HG03469 (cell line): ENCODE measurements around the gene BANF2.
"Not testable (repeated sequence)": the region's sequence is repeated elsewhere in the genome, so short reads cannot be mapped to it uniquely, and the experiment has no call there.

Experiments
- ATAC-seq: cut with Tn5 transposase; IDR thresholded peaks from one replicate; pipeline ENCODE4 v1.9.1; 2021; ENCODE audit warnings: mild to moderate bottlenecking, moderate library complexity, moderate number of reproducible peaks; ENCODE audit not compliant: unreplicated experiment

BANF2 gene

DNA sequence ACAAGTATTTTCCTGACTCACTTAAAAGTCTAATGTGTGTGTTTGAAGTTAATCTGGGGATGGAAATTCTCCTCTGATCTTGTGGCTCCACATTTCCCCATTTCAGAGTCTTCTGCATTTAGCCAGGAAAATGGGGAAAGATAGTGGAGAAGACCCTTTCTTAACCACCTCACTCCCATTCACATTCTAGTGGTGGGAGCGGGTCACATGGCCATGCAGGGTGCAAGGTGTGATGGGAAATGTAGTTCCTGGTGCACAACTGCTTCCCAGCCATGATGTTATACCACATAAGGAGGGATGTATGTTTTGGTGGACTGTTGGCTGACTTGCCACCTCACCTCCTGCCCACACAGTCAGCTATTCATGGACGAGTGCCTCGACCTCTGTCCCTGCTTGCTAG is 61.8 kb downstream of the BANF2 start:
- ATAC-seq, result no peak

DNA sequence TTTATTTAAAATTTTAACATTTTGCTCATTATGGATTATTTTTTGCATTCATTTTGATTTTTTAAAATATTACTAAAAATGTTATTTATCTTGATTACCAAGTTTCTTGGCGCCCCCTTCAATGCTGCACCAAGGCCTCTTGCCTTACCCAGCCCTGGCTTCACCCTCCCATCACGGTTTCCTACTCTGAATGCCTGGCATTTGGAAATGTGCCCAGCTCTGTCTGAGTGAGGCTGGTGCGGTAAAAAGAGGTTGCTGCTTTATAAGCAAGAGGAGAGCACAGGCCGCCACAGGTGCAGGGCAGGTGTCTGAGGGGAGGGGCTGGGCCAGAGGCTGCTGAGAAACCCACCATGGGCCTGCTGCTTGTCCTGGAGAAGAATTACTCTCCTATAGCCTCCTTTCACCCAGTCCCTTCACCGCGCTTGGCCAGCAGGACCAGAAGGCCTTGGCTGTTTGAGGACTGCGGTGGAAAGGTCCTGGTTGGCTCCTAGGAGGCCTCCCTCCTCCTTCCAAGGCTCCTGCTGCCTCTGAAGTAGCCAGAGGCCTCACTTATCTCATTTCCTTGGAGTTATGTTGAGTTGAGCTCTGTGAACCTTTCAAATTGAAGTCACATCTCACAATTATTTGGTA is 62.6 kb downstream of the BANF2 start:
- ATAC-seq, result no peak

DNA sequence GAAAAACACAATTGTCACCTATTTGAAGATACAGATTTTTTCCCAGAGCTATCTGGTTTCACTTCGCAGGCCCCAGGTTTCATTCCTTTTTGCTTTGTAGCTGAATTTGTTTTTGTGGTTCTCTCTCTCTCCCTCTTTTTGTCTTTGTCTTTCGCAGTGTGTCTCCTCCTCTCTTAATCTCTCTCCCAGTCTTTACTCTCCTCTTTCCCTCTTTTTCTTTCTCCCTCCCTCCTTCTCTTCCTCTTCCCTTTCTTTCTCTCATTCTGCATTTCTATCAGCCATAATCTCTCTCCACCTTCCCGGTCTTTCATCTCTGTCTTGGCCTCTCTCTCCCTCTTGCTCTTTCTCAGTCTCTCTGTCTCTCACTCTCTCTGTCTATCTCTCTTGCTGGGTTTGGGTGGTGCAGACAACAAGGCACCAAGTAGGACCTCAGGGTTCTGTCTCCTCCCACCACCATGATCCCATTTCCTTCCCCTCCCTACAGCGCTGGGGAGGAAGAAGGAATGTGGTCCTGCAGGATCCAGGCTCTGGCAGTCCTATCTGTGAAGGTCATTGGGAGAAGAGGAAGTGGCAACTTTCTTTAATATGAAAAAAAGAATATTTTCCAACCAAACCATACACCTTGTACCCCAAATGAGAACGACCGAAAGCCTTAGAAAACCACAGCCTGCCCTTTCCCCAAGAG is 63.2 kb downstream of the BANF2 start:
- ATAC-seq, result no peak

DNA sequence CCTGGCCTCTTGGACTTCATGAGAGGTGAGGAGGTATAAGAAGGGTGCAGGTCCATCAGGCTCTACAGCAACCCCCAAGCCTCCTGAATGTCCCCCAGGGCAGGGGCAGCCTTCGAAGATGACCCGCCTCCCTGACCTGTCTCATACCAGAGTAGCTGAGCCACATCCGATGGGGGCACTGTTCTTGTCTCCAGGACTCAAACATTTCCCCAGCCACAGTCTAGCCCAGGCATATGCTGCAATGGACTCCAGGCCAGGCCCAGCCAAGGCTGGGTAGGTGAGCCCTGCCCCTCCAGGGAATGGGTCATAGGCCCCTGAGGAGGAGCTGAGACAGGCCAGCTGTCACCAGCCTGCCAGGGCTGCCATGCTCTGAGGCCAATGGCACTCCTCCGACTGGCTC is 65.3 kb downstream of the BANF2 start:
- no peak for ATAC-seq

DNA sequence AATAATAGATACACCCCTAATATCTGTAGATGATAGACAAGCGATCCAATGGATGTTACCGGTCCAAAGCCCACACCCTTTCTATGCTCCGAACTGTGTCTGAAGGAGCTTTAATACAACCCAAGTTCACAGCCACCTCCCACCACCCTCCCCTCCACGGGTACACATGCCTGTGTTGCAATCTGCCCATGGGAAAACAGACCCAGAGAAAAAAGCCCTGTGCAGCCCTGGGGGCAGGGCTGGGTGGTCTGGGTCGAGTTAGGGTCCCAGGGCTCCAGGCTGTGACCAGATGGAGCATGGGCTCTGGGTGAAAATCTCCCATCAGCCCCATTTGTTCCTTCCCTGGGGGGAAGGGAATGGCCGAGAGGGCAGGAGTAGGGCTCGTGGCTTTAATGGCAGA is 65.8 kb downstream of the BANF2 start:
- no peak for ATAC-seq

DNA sequence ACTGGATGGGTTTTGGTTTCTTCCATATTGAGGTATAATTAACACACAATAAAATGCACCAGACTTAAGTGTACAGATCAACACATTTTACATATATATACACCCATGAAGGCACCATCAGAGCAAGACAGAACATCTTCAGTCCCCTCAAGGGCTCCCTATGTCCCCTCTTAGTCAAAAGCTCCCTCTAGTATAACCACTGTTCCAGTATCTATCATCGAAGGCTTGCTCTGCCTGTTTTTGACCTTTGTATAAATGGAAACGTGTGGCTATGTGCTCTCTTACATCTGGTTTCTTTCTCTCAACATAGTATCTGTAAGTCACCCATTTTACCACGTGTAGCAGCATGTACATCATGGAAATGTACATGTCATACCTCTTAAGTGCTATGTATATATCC is 66.5 kb downstream of the BANF2 start:
- no peak for ATAC-seq

DNA sequence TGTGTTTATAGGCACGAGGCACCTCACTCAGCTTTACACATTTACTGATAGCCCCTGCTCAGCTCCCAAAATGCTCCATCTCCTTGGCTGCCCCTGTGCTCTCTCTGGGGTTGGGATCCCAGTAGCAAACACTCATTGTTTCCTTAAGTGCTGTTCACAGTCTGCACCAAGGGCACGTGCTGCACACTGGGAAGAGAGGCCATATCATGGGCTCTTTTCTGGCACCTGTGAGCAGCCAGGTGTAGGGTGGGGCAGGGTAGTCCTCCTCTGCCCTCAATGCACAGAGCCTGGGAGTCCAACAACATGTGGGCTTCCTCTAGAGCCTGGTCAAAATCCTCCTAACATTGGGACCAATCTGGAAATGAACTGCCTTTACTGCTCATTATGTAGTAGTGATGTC is 67.9 kb downstream of the BANF2 start:
- ATAC-seq, result no peak

DNA sequence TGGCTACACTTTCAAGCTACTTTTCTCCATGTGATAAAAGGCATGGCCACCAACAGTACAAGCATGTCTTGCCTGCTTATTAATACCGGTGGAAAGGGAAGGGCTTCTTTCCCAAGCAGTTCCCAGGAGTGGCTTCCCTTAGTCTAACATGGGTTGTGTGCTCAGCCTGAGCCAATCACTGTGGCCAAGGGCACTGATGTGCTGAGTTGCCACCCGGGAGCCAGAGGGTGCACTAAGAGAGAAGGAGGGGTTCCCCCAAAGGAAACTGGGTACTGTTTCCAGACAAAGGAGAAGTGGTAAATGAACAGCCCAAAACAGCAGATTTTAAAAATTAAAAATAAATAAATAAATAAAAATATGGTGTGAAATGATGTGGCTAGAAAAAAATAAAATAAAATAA is 68.5 kb downstream of the BANF2 start:
- no peak for ATAC-seq

DNA sequence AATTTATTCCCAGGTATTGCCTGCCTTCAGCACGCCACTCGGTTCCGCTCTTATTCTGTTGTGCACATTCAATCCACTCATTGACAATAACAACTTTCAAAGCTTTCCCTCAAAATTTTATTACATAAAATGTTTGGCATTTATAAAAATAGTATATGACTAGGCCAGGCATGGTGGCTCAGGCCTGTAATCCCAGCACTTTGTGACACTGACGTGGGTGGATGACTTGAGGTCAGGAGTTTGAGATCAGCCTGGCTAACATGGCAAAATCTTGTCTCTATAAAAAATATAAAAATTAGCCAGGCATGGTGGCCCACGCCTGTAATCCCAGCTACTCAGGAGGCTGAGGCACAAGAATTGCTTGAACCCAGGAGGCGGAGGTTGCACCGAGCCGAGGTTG is 70.0 kb downstream of the BANF2 start:
- not testable (repeated sequence) for ATAC-seq

DNA sequence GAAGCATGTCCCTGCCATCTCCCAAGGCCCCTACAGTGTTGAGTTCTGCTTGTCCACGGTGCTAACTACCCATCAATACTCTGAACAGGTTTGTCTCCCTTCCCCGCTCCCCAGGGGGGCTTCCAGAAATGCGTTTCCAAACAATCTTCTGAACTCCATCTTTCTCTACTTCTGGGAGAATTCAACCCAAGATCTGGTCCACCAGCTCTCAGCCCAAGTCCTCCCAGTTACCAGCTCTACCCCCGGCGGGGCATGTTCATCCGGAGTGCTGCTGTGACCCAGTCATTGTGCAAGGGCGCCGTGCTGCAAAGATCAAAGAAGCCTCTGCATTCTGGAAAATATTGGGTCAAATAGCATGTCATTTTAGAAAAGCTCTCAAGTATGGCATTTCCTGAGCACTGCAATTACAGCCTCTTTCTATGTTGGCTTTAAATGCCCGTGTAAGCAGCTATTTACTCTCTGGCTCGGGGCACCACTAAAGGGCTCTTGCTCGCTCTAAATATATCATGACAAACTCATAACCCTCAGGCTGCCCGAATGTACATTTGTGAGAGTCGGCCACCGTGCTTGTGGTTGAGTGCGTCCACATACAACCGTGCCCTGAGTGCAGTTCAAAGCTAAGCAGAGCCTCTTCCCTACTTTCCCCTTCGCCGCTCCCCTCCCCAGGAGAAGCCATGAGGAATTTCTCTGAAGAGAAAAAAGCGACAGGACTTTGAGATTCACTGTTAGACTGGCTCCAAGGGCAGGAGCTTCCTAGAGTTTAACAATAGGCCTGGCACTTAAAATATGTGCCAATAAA is 71.6 kb downstream of the BANF2 start:
- ATAC-seq, result no peak

DNA sequence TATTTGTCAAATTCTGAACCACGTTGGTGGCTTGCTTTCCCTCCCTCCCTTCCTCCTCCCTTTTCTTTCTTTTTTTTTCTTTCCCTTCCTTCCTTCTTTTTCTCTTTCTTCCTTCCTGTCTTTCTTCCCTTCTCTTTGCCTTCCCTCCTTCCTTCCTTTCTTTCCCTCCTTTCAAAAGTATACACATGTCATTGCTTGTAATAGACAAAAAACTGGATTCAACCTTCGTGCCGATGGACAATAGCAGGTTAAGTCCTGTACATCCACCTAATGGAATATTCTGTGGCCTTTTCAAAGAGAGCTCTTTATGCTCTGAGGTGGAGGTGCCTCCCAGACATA is 72.2 kb downstream of the BANF2 start:
- ATAC-seq, result no peak

DNA sequence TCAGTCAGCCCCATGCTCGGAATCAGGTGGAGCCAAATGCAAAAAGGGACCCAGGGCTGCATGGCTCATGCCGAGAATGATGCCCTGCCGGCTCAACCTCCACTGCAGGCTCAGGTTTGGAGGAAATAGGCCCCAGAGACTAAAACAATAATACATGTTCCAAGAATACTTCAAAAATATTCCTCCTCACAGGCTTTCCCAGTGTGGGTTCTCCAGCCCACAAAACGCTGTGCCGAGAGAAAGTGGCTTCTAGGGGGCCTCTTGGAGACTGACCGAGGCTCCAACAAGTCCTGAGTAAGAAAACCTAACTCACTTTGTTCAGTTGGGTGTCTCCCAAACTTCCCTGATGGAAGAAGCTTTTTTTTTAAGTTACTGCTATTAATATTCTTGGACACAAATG is 73.9 kb downstream of the BANF2 start:
- ATAC-seq, result no peak

DNA sequence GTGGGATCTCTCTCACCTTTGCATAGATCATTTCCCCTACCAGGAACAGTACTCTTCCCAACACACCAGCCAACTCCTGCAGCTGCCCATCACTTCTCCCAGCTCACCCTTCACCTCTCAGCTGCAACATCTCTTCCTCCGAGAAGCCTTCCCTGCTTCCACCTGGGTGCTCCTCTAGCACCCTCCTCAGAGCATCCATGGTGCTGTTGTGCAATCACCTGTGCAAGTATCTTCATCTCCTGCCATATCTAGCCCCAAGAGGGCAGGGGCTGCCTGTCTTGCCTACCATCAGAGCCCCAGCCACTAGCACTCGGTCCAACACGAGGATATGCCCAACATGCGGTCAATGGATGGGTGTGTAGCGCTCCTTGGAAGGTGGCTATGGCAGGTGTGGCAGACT is 75.8 kb downstream of the BANF2 start:
- no peak for ATAC-seq

DNA sequence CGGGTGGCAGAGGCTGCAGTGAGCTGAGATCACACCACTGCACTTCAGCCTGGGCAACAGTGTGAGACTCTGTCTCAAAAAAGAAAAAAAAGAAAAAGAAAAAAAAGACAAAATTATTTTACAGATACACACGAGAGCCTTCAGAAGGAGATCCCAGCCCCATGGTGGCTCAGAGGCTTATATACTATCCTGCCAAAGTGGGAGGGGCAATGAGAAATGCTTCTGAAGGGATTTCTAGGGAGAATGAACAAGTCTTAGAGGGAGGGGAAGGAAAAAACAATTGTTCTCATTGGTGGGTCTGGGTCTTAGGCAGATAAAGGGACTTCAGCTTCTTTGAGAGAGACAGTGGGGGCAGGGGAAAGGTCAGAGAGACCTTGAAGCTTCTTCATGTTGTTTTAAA is 76.8 kb downstream of the BANF2 start:
- ATAC-seq, result no peak

DNA sequence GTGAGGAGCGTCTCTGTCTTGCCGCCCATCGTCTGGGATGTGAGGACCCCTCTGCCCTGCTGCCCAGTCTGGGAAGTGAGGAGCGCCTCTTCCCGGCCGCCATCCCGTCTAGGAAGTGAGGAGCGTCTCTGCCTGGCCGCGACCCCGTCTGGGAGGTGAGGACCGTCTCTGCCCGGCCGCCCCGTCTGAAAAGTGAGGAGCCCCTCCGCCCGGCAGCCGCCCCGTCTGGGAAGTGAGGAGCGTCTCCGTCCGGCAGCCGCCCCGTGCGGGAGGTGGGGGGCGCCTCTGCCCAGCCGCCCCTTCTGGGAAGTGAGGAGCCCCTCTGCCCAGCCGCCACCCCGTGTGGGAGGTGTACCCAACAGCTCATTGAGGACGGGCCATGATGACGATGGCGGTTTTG is 79.2 kb downstream of the BANF2 start:
- ATAC-seq, result not testable (repeated sequence)

DNA sequence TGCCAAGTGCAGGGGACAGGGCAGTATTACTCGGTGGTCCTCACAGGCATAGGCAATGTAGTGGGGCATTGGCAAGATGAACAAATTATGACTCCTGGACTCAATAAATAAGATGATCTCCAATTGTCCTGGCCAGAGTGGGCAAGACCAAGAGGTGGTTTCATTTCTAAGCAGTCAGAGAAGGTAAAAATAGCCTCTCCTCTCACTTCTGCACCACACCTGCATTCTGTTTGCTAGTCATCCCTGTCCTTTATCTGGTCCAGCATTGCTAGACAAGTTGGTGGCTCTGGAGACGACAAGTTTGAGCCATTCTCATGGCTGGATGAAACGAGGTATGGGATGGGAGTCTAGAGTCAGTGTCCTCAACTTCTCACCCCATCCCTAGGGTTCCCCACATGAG is 83.0 kb downstream of the BANF2 start:
- ATAC-seq, result no peak

DNA sequence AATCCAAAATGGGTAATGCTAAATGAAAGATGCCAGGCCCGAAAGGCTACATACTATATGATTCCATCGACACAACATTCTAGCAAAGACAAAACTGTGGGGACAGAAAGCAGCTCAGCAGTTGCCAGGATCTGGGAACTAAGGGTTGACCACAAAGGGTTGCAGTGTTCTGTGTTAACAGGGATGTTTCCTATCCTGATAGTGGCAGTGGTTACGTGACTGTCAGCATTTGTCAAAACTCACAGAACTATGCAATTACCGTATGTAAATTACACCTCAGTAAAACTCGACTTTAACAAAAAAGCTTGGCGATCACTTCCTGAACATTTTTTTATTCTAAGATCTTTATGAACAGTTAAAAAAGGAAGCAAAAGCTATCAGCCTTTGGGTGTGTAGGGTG is 83.9 kb downstream of the BANF2 start:
- ATAC-seq, result no peak

DNA sequence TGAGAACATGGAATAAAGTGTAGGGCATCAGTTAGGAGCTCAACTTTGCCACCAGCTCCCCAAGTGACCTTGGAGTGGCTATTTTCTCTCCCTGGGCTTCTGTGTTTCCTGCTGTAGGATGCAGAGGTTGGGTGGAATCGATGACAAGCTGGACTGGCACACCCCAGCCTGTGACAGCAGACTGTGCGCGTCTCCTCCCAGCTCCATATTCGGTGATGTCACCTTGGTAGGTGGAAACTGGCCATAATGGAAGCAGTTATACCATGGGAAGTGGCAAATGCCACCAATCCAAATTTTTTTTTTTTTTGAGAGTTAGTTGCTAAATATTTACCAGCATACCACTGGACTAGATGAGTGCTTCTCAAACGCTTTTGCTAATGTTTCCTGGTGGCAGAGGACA is 85.2 kb downstream of the BANF2 start:
- ATAC-seq, result no peak
